Tongue (tissue), 2 donors: ENCODE results near the gene MMP20. TPM values are rescaled to one million over a fixed set of nuclear protein-coding genes. Genes with fewer than 3 reads are reported as not detected.
"Not testable (repeated sequence)": the region's sequence is repeated elsewhere in the genome, so short reads cannot be mapped to it uniquely, and the experiment has no call there.

ENCODE experiments used
- DNase-seq: peaks from one replicate; pipeline ENCODE4 v3.0.0-alpha.2; 2015
- total RNA-seq: library from RNA; depleted of rRNA; stranded (reverse); fragments of >200 nt; gene quantifications from one replicate; pipeline ENCODE4 v1.2.3, GENCODE V29; 2014

The MMP20 gene
- not detected for total RNA-seq

- DNase-seq: no peak
Measured at GRCh38 chr11:102625177-102625576, at the start of gene MMP20. Gene MMP20 (minus strand): TSS chr11:102625332. CDS start chr11:102625319, 13 bp downstream.

GRCh38 chr11:102669664-102670063 lies 44.5 kb upstream of the MMP20 start:
- DNase-seq: no peak

GRCh38 chr11:102666331-102666957 lies 41.3 kb upstream of the MMP20 start:
- DNase-seq: peak; percentile 46

GRCh38 chr11:102664001-102664752 lies 39.0 kb upstream of the MMP20 start:
- no peak for DNase-seq

- no peak for DNase-seq
Measured at GRCh38 chr11:102662607-102663006, 37.5 kb upstream of the MMP20 start.

- no peak for DNase-seq
Measured at GRCh38 chr11:102661040-102661439, 35.9 kb upstream of the MMP20 start.

- DNase-seq: no peak
Measured at GRCh38 chr11:102656528-102656927, 31.4 kb upstream of the MMP20 start.

- DNase-seq: no peak
Measured at GRCh38 chr11:102655547-102655946, 30.4 kb upstream of the MMP20 start.

GRCh38 chr11:102654761-102655160 lies 29.6 kb upstream of the MMP20 start:
- no peak for DNase-seq

GRCh38 chr11:102653744-102654291 lies 28.7 kb upstream of the MMP20 start:
- DNase-seq: no peak

GRCh38 chr11:102647430-102647829 lies 22.3 kb upstream of the MMP20 start:
- DNase-seq: no peak

- DNase-seq: no peak
Measured at GRCh38 chr11:102643941-102644340, 18.8 kb upstream of the MMP20 start.

GRCh38 chr11:102640946-102641345 lies 15.8 kb upstream of the MMP20 start:
- no peak for DNase-seq

GRCh38 chr11:102639656-102640055 lies 14.5 kb upstream of the MMP20 start:
- no peak for DNase-seq

- DNase-seq: no peak
Measured at GRCh38 chr11:102637731-102638130, 12.6 kb upstream of the MMP20 start.

GRCh38 chr11:102633385-102634026 lies 8.4 kb upstream of the MMP20 start:
- no peak for DNase-seq

- DNase-seq: no peak
Measured at GRCh38 chr11:102632026-102632425, 6.9 kb upstream of the MMP20 start.

GRCh38 chr11:102630598-102631448 lies 5.7 kb upstream of the MMP20 start:
- no peak for DNase-seq

- DNase-seq: not testable (repeated sequence)
Measured at GRCh38 chr11:102629908-102630307, 4.8 kb upstream of the MMP20 start.

- DNase-seq: no peak
Measured at GRCh38 chr11:102626676-102627075, 1.5 kb upstream of the MMP20 start.

- DNase-seq: peak; percentile 32
Measured at GRCh38 chr11:102623998-102624397, 1.1 kb downstream of the MMP20 start.

GRCh38 chr11:102623128-102623527 lies 2.0 kb downstream of the MMP20 start:
- no peak for DNase-seq
